Activated T-cell treated with anti-CD3 and anti-CD28 coated beads for 1 hour (primary cell): ENCODE data around the gene CHRD.

Experiments used
- DNase-seq: peaks from one replicate; pipeline ENCODE4 v3.0.0-alpha.2; 2020; ENCODE audit warnings: low read depth

CHRD gene

GRCh38 chr3:184346480-184347190 lies 33.2 kb upstream of the CHRD start:
- DNase-seq, result no peak

- DNase-seq, result no peak
Measured at GRCh38 chr3:184347321-184348056, 32.4 kb upstream of the CHRD start.

- no peak for DNase-seq
Measured at GRCh38 chr3:184348057-184348382, 31.8 kb upstream of the CHRD start.

- DNase-seq, result no peak
Measured at GRCh38 chr3:184349563-184350470, 30.0 kb upstream of the CHRD start.

- DNase-seq, result no peak
Measured at GRCh38 chr3:184350618-184351017, 29.2 kb upstream of the CHRD start.

- no peak for DNase-seq
Measured at GRCh38 chr3:184351511-184352148, 28.2 kb upstream of the CHRD start.

- no peak for DNase-seq
Measured at GRCh38 chr3:184352149-184352785, 27.6 kb upstream of the CHRD start.

GRCh38 chr3:184352897-184353545 lies 26.8 kb upstream of the CHRD start:
- DNase-seq, result no peak

GRCh38 chr3:184353546-184353941 lies 26.3 kb upstream of the CHRD start:
- no peak for DNase-seq

- DNase-seq, result peak; percentile 63
Measured at GRCh38 chr3:184354121-184354728, 25.6 kb upstream of the CHRD start.

- DNase-seq, result no peak
Measured at GRCh38 chr3:184354754-184355153, 25.1 kb upstream of the CHRD start.

GRCh38 chr3:184355261-184356040 lies 24.4 kb upstream of the CHRD start:
- DNase-seq, result no peak

- no peak for DNase-seq
Measured at GRCh38 chr3:184357248-184358123, 22.4 kb upstream of the CHRD start.

GRCh38 chr3:184358124-184358767 lies 21.6 kb upstream of the CHRD start:
- no peak for DNase-seq

- no peak for DNase-seq
Measured at GRCh38 chr3:184358921-184359350, 20.9 kb upstream of the CHRD start.

- DNase-seq, result no peak
Measured at GRCh38 chr3:184359610-184360009, 20.2 kb upstream of the CHRD start.

GRCh38 chr3:184360070-184360928 lies 19.6 kb upstream of the CHRD start:
- no peak for DNase-seq
